Stimulated activated naive CD8-positive, alpha-beta T cell treated with anti-CD3 and anti-CD28 coated beads, Interleukin-15, amount 100 ng/mL, for 72 hours (primary cell): ENCODE results near the gene PDPN.

Experiments
- ATAC-seq: fragments of 150-1000 bp; cut with Tn5 transposase; 2 replicates; pipeline ENCODE4 v1.10.0; 2021; ENCODE audit warnings: mild to moderate bottlenecking, moderate library complexity
- DNase-seq, 2 donors: peaks; one replicate each; pipeline ENCODE4 v3.0.0; 2021 to 2022
- H3K27ac Mint-ChIP-seq, 2 donors: one replicate each; pipeline ENCODE4 v1.8.0; 2022; ENCODE audit warnings: mild to moderate bottlenecking in 2 of 2, mixed read lengths in 2 of 2, moderate library complexity in 2 of 2
- H3K27me3 Mint-ChIP-seq: one replicate; pipeline ENCODE4 v1.8.0; 2022; ENCODE audit warnings: mixed read lengths
- H3K4me1 Mint-ChIP-seq: one replicate; pipeline ENCODE4 v1.8.0; 2022; ENCODE audit warnings: mild to moderate bottlenecking, mixed read lengths
- H3K4me3 Mint-ChIP-seq, 2 donors: one replicate each; pipeline ENCODE4 v1.8.0; 2022; ENCODE audit warnings: mild to moderate bottlenecking in 2 of 2, mixed read lengths in 2 of 2, moderate library complexity in 1 of 2
- H3K9me3 Mint-ChIP-seq, 2 donors: one replicate each; pipeline ENCODE4 v1.8.0; 2022; ENCODE audit warnings: mixed read lengths in 2 of 2

Gene PDPN, protein sequence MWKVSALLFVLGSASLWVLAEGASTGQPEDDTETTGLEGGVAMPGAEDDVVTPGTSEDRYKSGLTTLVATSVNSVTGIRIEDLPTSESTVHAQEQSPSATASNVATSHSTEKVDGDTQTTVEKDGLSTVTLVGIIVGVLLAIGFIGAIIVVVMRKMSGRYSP

DNA sequence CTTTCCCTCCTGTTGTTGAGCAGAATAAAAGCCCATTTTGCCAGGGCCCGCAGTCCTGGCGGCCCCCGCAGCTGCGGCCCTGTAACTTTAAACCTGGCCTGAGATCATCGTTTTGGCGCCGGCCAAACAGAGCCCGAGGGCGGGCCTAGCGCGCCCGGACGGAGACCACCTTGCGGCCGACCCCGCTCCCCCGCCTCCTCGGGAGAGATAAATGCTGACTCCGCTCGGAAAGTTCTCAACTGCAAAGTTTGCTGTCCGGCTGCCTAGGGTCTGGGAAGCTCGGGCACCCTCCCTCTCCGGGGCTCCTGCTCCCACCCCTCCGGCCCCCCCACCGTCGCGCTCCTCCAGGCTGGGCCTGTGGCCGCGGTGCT is at the start of gene PDPN:
TSS of gene PDPN (plus strand) at position 238 of the 371 bp plus-strand sequence. CDS start 202 bp downstream, outside the sequence.
- DNase-seq (no peak), ATAC-seq (no peak)
- H3K27ac Mint-ChIP-seq, result no peak within 1 kb of the TSS
- no peak within 1 kb of the TSS for H3K4me3 Mint-ChIP-seq
- no peaks in the 10 kb centered on the region for H3K4me1 Mint-ChIP-seq
- H3K9me3 Mint-ChIP-seq, result no peaks in the 10 kb centered on the region
- peaks cover 85% of the 10 kb centered on the region for H3K27me3 Mint-ChIP-seq

GRCh38 chr1:13535227-13535626 is 48.4 kb upstream of the PDPN start:
- H3K4me1 Mint-ChIP-seq, result peaks cover 6% of the 10 kb centered on the region
- DNase-seq, result no peak
- ATAC-seq, result no peak
- H3K27ac Mint-ChIP-seq, result no peak overlapping the region
- no peak overlapping the region for H3K4me3 Mint-ChIP-seq
- peaks cover 7% of the 10 kb centered on the region for H3K27me3 Mint-ChIP-seq
- no peaks in the 10 kb centered on the region for H3K9me3 Mint-ChIP-seq

DNA sequence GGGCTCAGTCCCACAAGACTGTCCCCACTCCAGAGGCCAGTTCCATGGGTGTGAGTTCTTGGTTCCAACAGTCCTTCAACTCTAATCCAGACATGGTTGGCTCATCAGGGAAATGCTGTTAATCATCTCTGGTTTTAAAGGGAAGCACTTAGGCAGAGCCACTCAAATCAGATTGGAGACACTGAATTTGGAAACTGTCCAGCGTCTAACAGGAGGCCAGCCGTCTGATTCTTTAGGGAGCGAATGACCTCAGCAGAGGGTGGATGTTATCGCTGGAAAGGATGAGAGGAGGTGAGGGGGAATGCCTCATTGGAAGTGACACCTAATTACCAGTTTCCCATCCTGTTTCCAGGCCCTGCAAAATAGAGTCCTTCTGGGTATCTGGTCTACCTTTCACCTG is 47.1 kb upstream of the PDPN start:
- no peak for DNase-seq
- Mint-ChIP-seq H3K4me3 (no peak overlapping the region), H3K27ac (no peak overlapping the region), H3K27me3 (no peaks in the 10 kb centered on the region), H3K9me3 (no peaks in the 10 kb centered on the region), H3K4me1 (no peaks in the 10 kb centered on the region)
- ATAC-seq, result no peak

GRCh38 chr1:13538832-13539231 is 44.8 kb upstream of the PDPN start:
- Mint-ChIP-seq H3K27me3 (no peaks in the 10 kb centered on the region), H3K27ac (no peak overlapping the region), H3K4me1 (no peaks in the 10 kb centered on the region), H3K4me3 (no peak overlapping the region), H3K9me3 (no peaks in the 10 kb centered on the region)
- DNase-seq, result no peak
- ATAC-seq, result no peak

DNA sequence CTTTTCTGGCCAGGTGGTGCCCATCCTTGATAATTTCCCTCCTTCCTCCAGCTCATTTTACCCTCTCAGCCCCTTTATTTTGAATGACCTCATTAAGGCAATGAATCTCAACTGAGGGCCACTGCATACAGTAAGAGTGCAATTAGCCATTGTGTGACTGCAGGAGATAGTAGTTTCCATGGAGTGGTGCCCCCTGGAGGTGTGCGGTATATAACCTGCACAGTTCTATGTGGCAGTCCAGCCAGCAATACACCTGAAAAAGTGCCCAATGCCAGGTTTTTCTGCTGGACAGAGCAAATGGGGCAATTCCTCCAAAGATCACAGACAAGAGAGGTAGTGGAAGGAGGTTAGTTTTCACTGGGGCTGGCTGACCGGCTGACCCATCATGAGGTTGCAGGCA is 43.9 kb upstream of the PDPN start:
- ATAC-seq, result no peak
- no peaks in the 10 kb centered on the region for H3K9me3 Mint-ChIP-seq
- no peak overlapping the region for H3K27ac Mint-ChIP-seq
- no peak overlapping the region for H3K4me3 Mint-ChIP-seq
- DNase-seq, result no peak
- peaks cover 6% of the 10 kb centered on the region for H3K27me3 Mint-ChIP-seq
- no peaks in the 10 kb centered on the region for H3K4me1 Mint-ChIP-seq

DNA sequence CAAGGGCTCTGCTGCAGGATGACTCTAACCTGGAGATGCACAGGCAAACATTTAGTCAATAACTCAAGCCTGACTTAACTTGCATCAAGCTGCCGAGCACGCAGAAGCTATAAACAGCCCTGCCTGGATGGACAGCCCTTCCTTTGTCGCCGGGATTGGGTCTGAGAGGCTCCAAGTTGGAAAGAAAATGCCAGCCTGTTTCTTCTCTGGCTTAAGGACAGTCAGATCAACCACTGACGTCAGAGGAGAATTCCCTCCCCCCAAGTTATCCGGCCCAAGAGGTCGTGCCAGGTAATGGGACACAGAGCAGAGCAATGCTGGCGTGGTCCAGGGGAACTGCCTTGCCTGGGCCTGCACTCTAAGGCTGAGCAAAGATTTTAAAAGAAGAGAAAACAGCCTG is 42.8 kb upstream of the PDPN start:
- ATAC-seq, result no peak
- Mint-ChIP-seq H3K4me1 (no peaks in the 10 kb centered on the region), H3K9me3 (no peaks in the 10 kb centered on the region), H3K27me3 (peaks cover 6% of the 10 kb centered on the region), H3K27ac (no peak overlapping the region), H3K4me3 (no peak overlapping the region)
- no peak for DNase-seq

DNA sequence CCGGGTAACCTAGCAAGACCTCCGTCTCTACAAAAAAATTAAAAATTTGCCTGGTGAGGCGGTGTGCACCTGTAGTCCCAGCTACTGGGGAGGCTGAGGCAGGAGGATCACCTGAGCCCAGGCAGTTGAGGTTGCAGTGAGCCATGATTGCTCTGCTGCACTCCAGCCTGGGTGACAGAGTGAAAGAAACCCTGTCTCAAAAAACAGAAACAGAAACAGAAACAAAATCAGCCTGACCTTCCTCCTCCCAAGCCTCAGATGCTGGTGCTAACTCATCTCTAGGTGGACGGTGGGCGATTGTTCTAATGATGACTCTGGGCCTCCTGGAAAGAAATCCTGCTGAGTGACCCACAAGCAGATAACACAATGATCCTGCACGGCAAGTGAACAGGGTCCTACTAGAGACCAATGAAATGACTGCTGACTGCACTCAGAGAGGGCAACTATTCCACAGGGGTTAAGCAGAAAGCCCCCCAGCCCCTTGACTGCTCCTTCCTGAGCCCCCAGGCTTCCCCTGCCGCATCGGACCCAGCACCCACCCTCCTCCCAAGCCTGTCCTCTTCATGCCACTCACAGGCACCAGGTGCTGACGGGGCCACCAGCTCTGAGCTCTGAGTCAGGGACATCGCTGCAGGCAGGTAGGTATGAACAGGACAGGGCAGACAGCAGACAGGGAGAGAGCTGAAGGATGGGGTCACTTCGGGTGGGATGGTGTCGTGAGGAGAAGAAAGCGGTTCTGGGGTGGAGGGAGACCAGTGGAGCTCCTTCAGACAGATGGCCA is 42.0 kb upstream of the PDPN start:
- H3K27ac Mint-ChIP-seq, result no peak overlapping the region
- no peaks in the 10 kb centered on the region for H3K4me1 Mint-ChIP-seq
- no peak overlapping the region for H3K4me3 Mint-ChIP-seq
- DNase-seq, result no peak
- no peaks in the 10 kb centered on the region for H3K9me3 Mint-ChIP-seq
- no peak for ATAC-seq
- peaks cover 6% of the 10 kb centered on the region for H3K27me3 Mint-ChIP-seq

DNA sequence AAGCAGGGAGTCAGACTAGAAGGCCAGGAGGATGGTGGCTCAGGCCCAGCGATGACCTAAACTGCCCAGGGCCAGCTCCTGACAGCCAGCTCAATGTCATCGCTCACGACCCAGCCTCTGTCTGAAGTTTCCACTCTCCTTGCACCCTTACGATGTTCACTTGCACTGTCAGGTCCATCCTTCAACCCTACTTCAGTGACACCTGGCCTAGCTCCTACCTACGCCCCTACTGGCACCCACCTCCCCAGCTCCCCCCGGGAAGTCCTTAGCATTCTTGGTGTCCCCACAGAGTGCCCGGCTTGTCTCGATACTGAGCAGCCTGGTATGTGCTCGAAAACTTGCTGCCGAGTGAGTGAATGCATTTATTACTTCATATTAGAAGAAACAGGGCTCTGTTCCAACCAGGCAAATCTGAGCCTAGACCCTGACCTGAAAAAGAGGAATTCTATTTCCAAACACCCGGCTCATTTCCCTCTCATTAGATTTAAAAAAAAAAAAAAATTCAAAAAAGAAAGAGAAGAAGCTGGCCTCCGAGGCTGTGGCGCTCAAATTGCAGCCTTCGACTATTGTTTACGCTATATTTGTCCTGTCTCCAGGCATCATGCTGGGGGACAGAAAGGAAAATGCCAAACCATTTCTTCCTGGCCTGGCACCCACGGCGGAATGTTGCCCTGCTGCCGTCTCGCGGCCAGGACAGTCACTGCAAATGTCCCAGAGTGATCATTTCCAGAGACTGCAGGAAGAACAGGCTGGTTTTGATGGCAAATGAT is 40.0 kb upstream of the PDPN start:
- Mint-ChIP-seq H3K4me3 (no peak overlapping the region), H3K9me3 (no peaks in the 10 kb centered on the region), H3K27ac (peak overlapping the region in 1 of 2 donors; percentile 34), H3K4me1 (no peaks in the 10 kb centered on the region), H3K27me3 (peaks cover 6% of the 10 kb centered on the region)
- DNase-seq (no peak), ATAC-seq (no peak)

- Mint-ChIP-seq H3K27me3 (peaks cover 6% of the 10 kb centered on the region), H3K27ac (no peak overlapping the region), H3K4me3 (no peak overlapping the region), H3K9me3 (no peaks in the 10 kb centered on the region), H3K4me1 (no peaks in the 10 kb centered on the region)
- no peak for ATAC-seq
- no peak for DNase-seq
Observed at GRCh38 chr1:13544221-13544556, 39.4 kb upstream of the PDPN start.

GRCh38 chr1:13546791-13547190 is 36.8 kb upstream of the PDPN start:
- ATAC-seq (no peak), DNase-seq (no peak)
- Mint-ChIP-seq H3K4me1 (no peaks in the 10 kb centered on the region), H3K9me3 (no peaks in the 10 kb centered on the region), H3K27me3 (peaks cover 6% of the 10 kb centered on the region), H3K27ac (no peak overlapping the region), H3K4me3 (no peak overlapping the region)

DNA sequence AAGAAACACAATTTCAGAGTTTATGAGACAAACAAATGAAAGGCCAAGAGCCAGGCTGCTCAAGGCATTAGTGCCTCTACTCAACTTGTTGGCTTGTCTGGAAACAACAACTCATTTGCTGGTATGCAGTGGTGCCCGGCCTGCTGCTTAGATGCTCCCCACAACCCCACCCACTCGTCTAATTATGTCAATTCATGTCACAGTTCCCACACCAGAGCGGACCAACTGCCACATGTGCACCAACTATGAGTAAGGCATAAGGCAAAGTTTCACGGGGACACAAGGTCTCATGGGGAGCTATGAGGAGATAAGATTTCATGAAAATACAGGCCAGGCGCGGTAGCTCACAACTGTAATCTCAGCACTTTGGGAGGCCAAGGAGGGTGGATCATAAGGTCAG is 35.4 kb upstream of the PDPN start:
- DNase-seq, result no peak
- H3K4me3 Mint-ChIP-seq, result no peak overlapping the region
- ATAC-seq, result no peak

DNA sequence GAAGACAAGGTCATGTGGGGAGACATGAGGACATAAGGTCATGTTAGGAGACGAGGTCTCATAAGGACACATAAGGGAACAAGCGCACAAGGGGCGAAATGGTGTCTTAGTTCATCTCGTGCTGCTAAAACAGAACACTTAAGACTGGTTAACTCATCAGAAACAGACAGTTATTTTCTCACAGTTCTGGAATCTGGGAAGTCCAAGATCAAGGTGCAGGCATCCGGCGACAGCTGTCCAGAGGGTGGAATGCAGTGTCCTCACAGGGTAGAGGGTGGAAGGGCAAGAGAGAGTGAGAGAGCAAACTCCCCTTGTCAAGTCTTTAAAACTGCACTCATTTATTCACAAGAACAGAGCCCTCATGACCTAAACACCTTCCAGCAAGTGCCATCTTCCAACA is 34.6 kb upstream of the PDPN start:
- Mint-ChIP-seq H3K4me1 (no peaks in the 10 kb centered on the region), H3K4me3 (no peak overlapping the region), H3K27me3 (peaks cover 6% of the 10 kb centered on the region), H3K27ac (no peak overlapping the region), H3K9me3 (no peaks in the 10 kb centered on the region)
- no peak for ATAC-seq
- DNase-seq, result no peak

More for the DNA sequence above, 35.4 kb upstream of the PDPN start:
- H3K27ac Mint-ChIP-seq, result no peak overlapping the region
- no peaks in the 10 kb centered on the region for H3K4me1 Mint-ChIP-seq
- H3K9me3 Mint-ChIP-seq, result no peaks in the 10 kb centered on the region
- H3K27me3 Mint-ChIP-seq, result peaks cover 6% of the 10 kb centered on the region

DNA sequence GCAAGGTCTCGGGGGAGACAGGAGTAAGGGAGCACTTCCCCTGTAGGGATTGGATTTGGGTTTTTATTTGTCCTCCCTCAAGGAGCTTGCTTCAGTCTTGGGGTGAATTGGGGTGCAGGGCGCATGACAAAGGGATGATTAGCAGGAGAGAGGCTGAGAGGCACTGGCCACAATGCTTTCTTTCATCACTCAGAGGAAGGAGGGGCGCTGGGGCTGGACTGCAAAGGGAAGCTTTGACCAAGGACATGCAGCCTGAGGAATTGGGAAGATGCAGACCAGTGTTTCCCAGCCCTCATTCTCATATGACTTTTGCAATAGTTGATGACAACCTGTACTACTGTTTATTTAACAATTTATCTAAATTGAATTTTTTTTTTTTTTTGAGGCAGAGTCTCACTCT is 34.1 kb upstream of the PDPN start:
- Mint-ChIP-seq H3K9me3 (no peaks in the 10 kb centered on the region), H3K27ac (peak overlapping the region in 1 of 2 donors; percentile 50), H3K4me1 (no peaks in the 10 kb centered on the region), H3K4me3 (no peak overlapping the region), H3K27me3 (peaks cover 2% of the 10 kb centered on the region)
- DNase-seq (no peak), ATAC-seq (no peak)

- no peaks in the 10 kb centered on the region for H3K27me3 Mint-ChIP-seq
- no peak for ATAC-seq
- H3K4me1 Mint-ChIP-seq, result no peaks in the 10 kb centered on the region
- no peak overlapping the region for H3K4me3 Mint-ChIP-seq
- H3K27ac Mint-ChIP-seq, result peak overlapping the region in 1 of 2 donors; percentile 65
- DNase-seq, result no peak
- H3K9me3 Mint-ChIP-seq, result no peaks in the 10 kb centered on the region
Observed at GRCh38 chr1:13550663-13551062, 33.0 kb upstream of the PDPN start.

- Mint-ChIP-seq H3K9me3 (no peaks in the 10 kb centered on the region), H3K27ac (no peak overlapping the region), H3K4me3 (no peak overlapping the region), H3K4me1 (no peaks in the 10 kb centered on the region), H3K27me3 (no peaks in the 10 kb centered on the region)
- ATAC-seq (no peak), DNase-seq (no peak)
Observed at GRCh38 chr1:13554798-13555197, 28.8 kb upstream of the PDPN start.

DNA sequence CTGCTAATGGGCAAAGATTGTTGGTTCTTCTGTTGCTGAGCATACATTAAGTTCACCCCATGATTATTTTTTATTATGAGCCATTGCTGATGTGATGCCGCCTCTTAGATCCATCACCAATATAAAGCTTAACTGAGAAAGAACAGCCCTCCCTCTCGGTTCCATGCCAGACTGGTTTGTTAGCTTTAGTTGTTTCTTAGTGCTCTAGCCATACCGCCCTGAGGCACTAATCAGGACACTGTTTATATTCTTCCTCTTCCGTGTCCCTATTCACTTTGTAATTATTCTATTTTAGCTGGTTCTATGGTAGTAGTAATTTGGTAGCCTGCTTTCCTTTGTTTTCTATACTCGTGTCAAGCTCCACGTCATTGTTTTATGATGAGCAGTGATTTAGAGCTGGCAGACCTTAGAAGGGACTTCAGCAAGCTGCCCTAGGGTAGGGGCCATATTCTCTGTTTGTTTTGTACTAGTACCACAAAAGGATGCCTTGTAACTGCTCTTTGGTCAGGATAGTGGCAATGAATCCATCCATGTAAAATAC is 27.3 kb upstream of the PDPN start:
- Mint-ChIP-seq H3K27ac (no peak overlapping the region), H3K27me3 (no peaks in the 10 kb centered on the region), H3K9me3 (no peaks in the 10 kb centered on the region), H3K4me3 (no peak overlapping the region), H3K4me1 (no peaks in the 10 kb centered on the region)
- DNase-seq (no peak), ATAC-seq (no peak)
